Skeletal muscle tissue (tissue), 4 donors: ENCODE data around the gene SESN3. TPM values are rescaled to one million over a fixed set of nuclear protein-coding genes. Genes with fewer than 3 reads are reported as not detected.
"Not testable (repeated sequence)": the region's sequence is repeated elsewhere in the genome, so short reads cannot be mapped to it uniquely, and the experiment has no call there.

Source experiments
- H3K27ac ChIP-seq: one replicate; pipeline ENCODE4 v1.7.0; 2013; ENCODE audit warnings: mild to moderate bottlenecking, low read depth, low read length, inconsistent platforms
- H3K27me3 ChIP-seq, 3 donors: one replicate each; pipeline ENCODE4 v1.7.0; 2013; ENCODE audit warnings: low read length in 3 of 3; ENCODE audit not compliant: control insufficient read depth in 3 of 3, insufficient read depth in 3 of 3
- H3K36me3 ChIP-seq, 3 donors: one replicate each; pipeline ENCODE4 v1.7.0; 2013; ENCODE audit warnings: low read length in 3 of 3; ENCODE audit not compliant: control insufficient read depth in 3 of 3, insufficient read depth in 3 of 3
- H3K4me1 ChIP-seq, 3 donors: one replicate each; pipeline ENCODE4 v1.7.0; 2013; ENCODE audit warnings: low read length in 3 of 3, mild to moderate bottlenecking in 3 of 3; ENCODE audit not compliant: control insufficient read depth in 3 of 3, insufficient read depth in 3 of 3
- H3K4me3 ChIP-seq, 3 donors: one replicate each; pipeline ENCODE4 v1.7.0; 2013; ENCODE audit warnings: low read length in 3 of 3
- H3K9ac ChIP-seq, 3 donors: one replicate each; pipeline ENCODE4 v1.7.0; 2013; ENCODE audit warnings: low read length in 3 of 3, mild to moderate bottlenecking in 3 of 3, moderate library complexity in 2 of 3, low read depth in 1 of 3
- H3K9me3 ChIP-seq, 3 donors: one replicate each; pipeline ENCODE4 v1.7.0; 2013; ENCODE audit warnings: low read length in 3 of 3; ENCODE audit not compliant: control insufficient read depth in 3 of 3
- total RNA-seq: library from RNA; depleted of rRNA; stranded (reverse); fragments of >200 nt; gene quantifications from one replicate; pipeline ENCODE4 v1.2.3, GENCODE V29; 2014
- donor health status: Osteomylitis.

SESN3 gene
- total RNA-seq, 1 donor from 2014 or later, result 93.4 TPM

DNA sequence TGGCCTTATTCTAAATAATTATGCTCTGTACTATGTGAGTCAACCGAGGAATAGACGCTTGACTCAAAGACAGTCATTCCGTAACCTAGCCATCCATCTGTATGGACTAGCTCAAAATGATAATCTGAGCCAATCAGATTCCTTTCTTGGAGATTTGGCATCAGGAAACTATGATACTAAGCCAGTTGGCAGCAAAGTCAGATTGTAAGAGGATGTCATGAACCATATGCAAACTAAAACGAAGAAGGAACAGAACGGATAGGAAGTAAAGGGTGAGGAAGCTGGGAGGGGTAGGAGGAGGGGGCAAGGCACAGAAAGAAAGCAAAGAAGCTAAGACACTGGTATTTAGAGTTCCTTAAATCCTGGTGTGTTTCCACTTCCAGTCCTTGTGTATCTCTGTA is 10.7 kb upstream of the SESN3 start:
- no peaks in the 10 kb centered on the region for H3K4me1 ChIP-seq
- no peak overlapping the region for H3K4me3 ChIP-seq
- H3K9me3 ChIP-seq, result no peaks in the 10 kb centered on the region
- no peak overlapping the region for H3K9ac ChIP-seq
- peak overlapping the region; percentile 22 for H3K27ac ChIP-seq
- no peaks in the 10 kb centered on the region for H3K27me3 ChIP-seq
- no peaks in the 10 kb centered on the region for H3K36me3 ChIP-seq

DNA sequence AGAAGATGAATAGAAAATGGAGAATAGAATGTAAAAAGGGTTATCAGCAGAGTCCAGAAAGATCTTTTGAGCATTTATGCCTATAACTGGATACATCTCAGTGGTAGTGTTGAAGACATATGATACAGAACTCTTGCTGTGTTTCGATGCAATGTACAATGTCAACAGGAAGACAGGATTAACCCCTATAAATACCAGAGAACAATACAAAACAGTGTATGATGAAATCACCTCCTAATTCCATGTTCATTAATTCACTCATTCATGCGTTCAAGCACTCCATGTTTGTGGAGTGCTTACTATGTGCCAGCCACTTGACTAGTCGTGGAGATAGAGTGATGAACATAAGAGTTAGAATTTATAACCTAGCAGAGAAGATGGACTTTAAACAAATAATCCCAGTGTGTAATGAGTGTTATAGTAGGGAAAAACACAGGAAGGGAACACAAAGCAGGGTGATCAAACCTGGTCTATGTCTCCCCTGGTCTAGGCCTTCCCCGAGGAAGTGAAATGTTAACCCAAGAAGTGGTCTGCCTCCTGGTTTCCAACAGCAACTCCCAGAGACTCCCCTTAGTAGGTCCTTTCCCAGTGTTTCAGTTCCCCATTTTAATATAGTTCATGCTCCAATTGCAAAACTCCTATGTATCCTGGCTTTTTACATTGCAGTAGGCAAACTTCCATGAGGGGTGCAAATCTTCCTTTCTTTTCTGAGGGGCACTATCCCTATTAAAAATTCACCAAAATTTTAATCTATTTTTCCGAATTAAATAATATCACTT is 9.1 kb upstream of the SESN3 start:
- H3K9ac ChIP-seq, result no peak overlapping the region
- H3K4me1 ChIP-seq, result no peaks in the 10 kb centered on the region
- no peaks in the 10 kb centered on the region for H3K27me3 ChIP-seq

DNA sequence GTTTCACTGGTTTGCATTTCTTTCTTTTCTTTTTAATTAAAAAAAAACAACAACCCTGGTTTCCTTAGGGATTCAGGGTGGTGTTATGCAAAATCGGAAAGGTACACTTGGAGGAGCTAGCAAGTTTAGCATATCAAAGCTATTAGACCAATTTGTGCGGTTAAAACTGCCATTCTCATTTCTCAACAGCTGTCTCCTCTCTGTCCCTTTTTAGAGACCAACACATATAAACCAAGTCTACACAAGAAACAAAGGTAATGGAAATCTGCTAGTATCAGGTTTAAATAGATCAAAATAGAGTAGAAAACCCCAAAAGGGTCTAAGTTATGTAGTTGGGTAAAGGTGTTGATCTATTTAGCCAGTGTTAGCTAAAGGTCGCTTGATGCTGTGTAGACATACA is 1.7 kb upstream of the SESN3 start:
- H3K9me3 ChIP-seq, result no peaks in the 10 kb centered on the region
- no peaks in the 10 kb centered on the region for H3K27me3 ChIP-seq
- H3K27ac ChIP-seq, result peak overlapping the region; percentile 70
- no peaks in the 10 kb centered on the region for H3K36me3 ChIP-seq
- H3K4me3 ChIP-seq, result peak overlapping the region; percentile 69 to 87 (median 76)
- peaks cover 13 to 27% (median 26%) of the 10 kb centered on the region in 3 donors for H3K4me1 ChIP-seq
- H3K9ac ChIP-seq, result peak overlapping the region; percentile 57 to 80 (median 71)

More for the DNA sequence above, 9.1 kb upstream of the SESN3 start:
- Histone ChIP-seq H3K27ac (no peak overlapping the region), H3K4me3 (no peak overlapping the region), H3K9me3 (no peaks in the 10 kb centered on the region), H3K36me3 (no peaks in the 10 kb centered on the region)

DNA sequence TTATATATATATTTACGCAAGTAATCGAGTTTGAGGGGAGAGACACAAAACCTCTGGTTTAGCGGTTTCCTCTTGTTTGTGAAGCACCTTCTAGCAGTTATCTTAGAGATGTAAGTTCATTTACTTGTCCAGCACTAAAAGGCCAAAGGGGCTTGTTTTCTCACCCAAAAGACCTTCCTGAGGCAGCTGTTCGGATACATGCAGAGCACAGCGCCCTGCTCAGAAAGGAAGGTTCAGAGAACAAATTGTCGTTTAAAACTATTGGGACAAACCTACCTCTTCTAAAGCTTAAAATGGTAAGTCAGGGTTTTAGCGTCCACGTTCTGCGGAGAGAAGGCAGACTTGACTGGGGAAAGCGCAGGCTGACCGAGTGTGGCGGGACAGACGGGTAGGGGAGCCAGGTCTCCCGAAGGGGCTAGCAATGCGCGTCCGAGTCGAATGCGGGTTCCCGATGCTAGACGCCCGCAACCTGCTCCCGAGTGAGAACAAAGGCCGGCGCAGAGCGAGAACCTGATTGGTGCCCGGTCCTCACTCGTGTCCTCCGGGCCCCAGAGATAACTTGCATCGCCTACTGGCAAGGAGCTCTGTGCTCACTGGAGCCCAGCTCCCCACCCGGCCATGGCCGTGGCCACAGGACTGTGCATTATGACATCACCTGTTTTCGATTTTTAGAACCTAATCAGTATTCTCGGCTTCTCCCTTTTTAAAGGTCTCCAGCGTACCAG is 1.0 kb upstream of the SESN3 start:
- no peaks in the 10 kb centered on the region for H3K9me3 ChIP-seq
- peak overlapping the region; percentile 69 to 87 (median 76) for H3K4me3 ChIP-seq
- H3K27me3 ChIP-seq, result no peaks in the 10 kb centered on the region
- H3K27ac ChIP-seq, result peak overlapping the region; percentile 70
- peak overlapping the region; percentile 57 to 80 (median 71) for H3K9ac ChIP-seq
- H3K4me1 ChIP-seq, result peaks cover 13 to 27% (median 26%) of the 10 kb centered on the region in 3 donors
- no peaks in the 10 kb centered on the region for H3K36me3 ChIP-seq

DNA sequence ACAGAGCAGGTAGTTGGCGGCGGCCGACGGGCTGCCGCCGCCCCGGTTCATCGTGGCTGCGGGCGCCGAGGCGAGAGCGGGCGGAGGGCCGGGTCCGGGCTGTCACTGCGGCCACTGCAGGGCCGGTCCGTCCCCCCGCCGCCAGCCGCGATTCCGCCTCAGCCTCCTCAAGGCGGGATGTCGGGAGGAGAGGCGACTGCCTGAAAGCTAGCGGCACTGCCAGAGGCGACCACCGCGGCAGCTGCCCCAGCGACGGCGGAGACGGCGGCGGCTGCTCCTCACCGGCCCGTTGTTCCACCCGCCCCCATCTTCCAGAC is 234 bp downstream of the SESN3 start:
- peak overlapping the region; percentile 45 for H3K27ac ChIP-seq
- peak overlapping the region; percentile 68 to 76 (median 74) for H3K9ac ChIP-seq
- H3K4me1 ChIP-seq, result peaks cover 13 to 27% (median 26%) of the 10 kb centered on the region in 3 donors
- no peaks in the 10 kb centered on the region for H3K9me3 ChIP-seq
- H3K27me3 ChIP-seq, result no peaks in the 10 kb centered on the region
- H3K4me3 ChIP-seq, result peak overlapping the region; percentile 74 to 91 (median 75)
- no peaks in the 10 kb centered on the region for H3K36me3 ChIP-seq

DNA sequence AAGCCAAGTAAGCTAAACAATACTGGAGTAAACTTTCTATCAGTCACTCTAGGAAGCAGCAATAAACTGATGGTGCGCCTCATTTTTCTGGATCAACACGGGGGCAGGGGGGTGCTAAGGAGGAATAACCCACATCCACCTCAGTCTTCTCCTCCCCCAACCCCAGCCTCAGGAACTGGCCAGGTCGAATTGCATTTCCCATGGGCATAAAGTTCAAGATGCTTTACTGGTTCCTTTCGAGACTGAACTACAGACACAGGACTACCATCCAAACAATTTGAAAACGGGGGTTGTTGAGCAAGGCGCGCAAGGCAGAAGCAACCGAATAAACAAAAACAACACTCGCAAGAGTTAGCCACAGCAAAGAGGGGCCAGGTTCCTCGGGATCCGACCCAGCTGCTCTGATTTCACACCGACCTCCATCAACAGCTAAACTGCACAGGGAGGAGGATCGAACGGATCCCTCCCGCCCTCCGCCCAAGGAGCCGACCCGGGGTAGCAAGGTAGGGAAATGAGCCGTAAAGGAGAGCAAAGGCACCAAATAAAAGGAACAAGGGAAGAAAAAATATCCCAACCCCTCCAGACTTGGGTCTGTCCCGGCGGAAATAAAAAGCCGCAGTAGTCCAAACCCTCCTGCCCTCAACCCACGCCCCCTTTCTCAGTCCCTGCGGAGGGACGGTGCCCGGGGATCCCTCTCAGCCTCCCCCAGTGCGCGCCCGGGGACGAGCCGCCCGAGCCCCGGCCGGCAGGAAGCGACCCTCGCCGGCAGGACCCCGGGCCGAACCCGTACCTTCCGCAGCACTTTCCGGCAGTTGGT is 801 bp downstream of the SESN3 start:
- Histone ChIP-seq H3K4me3 (peak overlapping the region; percentile 74 to 91 (median 75)), H3K36me3 (no peaks in the 10 kb centered on the region), H3K9ac (peak overlapping the region; percentile 68 to 76 (median 74)), H3K9me3 (no peaks in the 10 kb centered on the region), H3K27me3 (no peaks in the 10 kb centered on the region), H3K27ac (peak overlapping the region; percentile 45), H3K4me1 (peaks cover 13 to 27% (median 26%) of the 10 kb centered on the region in 3 donors)

DNA sequence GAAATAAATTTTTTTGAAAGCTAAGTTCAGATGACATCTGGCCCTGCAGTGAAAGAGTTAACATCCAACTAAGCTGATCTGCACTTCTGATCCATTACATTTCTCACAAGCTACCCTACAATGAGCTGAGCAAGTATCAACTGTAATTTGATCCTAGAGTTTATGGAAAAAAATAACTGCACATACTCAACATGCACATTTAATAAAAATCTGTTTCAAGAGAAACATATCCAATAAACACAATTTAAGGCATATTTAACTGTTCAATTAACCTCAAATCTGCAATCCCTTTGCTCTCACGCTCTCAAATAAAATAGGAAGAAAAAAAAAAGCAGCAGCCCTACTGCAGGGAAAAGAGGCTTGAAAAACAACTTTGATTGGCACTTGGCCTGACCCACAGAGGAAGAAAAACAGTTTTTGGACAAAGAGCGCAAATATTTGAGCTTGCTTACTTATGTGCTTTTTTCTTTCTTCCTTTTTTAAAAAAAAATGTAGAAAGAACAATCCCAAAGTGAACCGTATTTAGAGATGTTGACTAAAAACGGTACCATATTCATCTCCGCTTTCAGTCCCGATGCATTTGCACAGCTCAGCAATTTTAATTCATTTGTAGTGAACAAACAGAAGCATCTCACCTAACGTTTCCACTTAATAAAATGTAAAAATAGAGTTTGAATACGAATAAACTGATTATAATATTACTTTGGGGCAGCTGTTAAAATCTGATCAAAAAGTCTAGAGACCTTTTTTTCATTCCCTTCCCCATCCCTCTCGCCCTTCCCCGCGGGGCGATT is 1.6 kb downstream of the SESN3 start:
- peak overlapping the region; percentile 68 to 76 (median 74) for H3K9ac ChIP-seq
- H3K4me1 ChIP-seq, result peaks cover 13 to 27% (median 26%) of the 10 kb centered on the region in 3 donors
- H3K4me3 ChIP-seq, result peak overlapping the region; percentile 74 to 91 (median 75)
- H3K27me3 ChIP-seq, result no peaks in the 10 kb centered on the region
- no peaks in the 10 kb centered on the region for H3K9me3 ChIP-seq
- H3K36me3 ChIP-seq, result no peaks in the 10 kb centered on the region
- peak overlapping the region; percentile 45 for H3K27ac ChIP-seq

DNA sequence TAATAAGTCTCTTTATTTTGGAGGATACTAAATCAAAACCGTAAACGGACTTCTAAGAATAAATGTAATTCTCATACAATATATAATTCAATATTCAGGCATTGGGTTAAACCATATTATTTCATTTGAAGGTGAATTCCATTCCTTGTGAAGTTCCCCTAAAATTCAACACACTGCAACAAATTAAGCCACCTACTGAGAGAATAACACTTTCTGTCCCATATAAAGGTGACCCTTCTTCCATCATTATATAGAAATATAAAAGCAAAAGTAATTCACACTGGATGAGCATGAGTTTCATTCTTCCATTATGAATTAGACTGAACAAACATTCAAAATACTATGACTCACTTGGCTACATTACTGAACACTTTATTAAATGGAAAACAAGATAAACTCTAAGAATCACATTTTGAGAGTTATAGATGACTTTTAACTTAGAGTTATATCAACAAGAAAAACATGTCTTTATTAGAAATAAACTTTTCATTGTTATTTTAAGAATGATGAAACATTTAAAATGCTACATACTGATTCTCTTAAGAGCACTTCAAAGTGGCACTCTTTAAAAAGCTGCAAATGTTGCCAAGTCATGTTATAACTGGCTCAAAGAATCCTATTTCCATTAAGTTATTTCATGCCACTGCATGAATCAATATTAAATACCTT is 2.8 kb downstream of the SESN3 start:
- no peak overlapping the region for H3K4me3 ChIP-seq
- H3K9me3 ChIP-seq, result no peaks in the 10 kb centered on the region
- no peak overlapping the region for H3K9ac ChIP-seq

DNA sequence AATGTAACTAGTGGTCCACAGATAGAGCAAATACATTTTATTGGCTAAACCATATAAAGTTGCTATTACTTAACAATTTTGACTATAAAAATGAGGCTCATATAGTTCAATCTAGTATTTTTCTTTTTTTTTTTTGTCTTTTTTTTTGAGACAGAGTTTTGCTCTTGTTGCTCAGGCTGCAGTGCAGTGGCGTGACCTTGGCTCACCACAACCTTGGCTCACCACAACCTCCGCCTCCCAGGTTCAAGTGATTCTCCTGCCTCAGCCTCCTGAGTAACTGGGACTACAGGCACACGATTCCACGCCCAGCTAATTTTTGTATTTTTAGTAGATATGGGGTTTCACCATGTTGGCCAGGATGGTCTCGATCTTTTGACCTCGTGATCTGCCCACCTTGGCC is 3.9 kb downstream of the SESN3 start:
- not testable (repeated sequence) for H3K27ac ChIP-seq, H3K9ac ChIP-seq, H3K27me3 ChIP-seq, H3K4me3 ChIP-seq, H3K36me3 ChIP-seq, H3K9me3 ChIP-seq
- peaks cover 10 to 17% (median 17%) of the 10 kb centered on the region in 3 donors for H3K4me1 ChIP-seq

More for the DNA sequence above, 2.8 kb downstream of the SESN3 start:
- Histone ChIP-seq H3K27ac (no peak overlapping the region), H3K4me1 (peaks cover 13 to 27% (median 26%) of the 10 kb centered on the region in 3 donors), H3K36me3 (no peaks in the 10 kb centered on the region), H3K27me3 (no peaks in the 10 kb centered on the region)
